ENCODE results near the gene ADM5.

DNA sequence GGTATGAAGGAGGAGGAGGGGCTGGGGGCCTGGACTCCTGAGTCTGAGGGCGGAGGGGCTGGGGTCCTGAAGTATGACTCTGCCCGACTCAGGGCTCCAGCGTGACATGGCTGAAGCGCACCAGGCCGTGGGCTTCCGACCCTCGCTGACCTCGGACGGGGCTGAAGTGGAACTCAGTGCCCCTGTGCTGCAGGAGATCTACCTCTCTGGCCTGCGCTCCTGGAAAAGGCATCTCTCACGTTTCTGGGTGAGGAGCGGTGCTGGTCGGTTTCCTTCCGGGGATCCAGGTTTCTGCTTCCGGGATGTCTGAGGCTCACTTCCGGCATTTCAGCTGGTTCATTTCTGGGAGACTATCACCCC, 2.7 kb downstream of the ADM5 start:
- TF ChIP-seq, protein P1, sequence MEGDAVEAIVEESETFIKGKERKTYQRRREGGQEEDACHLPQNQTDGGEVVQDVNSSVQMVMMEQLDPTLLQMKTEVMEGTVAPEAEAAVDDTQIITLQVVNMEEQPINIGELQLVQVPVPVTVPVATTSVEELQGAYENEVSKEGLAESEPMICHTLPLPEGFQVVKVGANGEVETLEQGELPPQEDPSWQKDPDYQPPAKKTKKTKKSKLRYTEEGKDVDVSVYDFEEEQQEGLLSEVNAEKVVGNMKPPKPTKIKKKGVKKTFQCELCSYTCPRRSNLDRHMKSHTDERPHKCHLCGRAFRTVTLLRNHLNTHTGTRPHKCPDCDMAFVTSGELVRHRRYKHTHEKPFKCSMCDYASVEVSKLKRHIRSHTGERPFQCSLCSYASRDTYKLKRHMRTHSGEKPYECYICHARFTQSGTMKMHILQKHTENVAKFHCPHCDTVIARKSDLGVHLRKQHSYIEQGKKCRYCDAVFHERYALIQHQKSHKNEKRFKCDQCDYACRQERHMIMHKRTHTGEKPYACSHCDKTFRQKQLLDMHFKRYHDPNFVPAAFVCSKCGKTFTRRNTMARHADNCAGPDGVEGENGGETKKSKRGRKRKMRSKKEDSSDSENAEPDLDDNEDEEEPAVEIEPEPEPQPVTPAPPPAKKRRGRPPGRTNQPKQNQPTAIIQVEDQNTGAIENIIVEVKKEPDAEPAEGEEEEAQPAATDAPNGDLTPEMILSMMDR (IDR thresholded peaks at IDR 0.05): no peak
- TF ChIP-seq EP300 (IDR thresholded peaks at IDR 0.05) (no peak), POLR2A (IDR thresholded peaks at IDR 0.05; ENCODE audit: low read depth) (no peak)
